ENCODE measurements around the gene RNF220.

Gene RNF220

GRCh38 chr1:44591381-44591780 is 186.3 kb downstream of the RNF220 start:
- no peak for DNase-seq

DNA sequence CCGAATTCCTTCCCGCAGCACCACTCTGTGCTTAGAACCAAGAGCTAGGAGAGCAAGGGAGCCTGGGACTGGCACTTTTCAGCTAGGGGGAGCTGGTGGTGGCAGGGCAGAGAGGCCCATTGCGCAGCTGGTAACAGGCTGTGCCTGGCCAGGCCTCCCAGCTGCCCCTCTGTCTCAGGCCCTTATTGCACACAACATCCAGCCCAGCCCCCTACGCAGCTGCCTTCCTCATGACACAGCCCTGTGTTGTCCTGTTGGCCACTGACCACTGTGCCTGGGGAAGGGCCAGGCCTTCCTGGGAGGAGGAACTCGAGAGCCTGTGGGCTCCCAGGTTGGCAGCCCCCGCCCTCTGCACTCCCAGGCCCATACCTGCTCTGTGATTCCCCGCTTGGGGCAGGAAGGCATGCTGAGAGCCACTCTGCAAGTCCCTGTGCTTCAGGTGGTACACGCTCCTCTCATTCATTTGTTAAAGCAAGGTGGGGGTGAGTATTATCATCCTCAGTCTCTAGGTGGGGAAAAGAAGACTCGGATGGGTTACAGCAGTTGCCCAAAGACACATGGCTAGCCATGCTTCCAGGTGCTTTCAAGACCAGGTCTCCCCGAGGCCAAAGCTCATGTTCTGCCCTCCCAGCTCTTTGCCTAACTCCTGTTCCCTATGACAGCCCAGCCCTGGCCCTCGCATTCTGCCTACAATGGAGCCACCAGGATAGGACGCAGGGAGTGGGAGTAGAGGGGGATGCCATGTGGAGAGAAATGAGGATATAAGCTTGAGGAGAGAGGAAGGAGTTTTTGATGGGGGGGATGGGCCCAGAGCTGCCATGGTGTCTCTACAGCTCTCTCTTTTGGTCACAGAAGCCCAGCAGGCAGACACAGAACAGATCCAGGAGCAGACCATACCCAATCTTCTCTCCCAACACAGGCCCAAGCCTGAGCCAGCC is 187.4 kb downstream of the RNF220 start:
- no peak for DNase-seq

GRCh38 chr1:44594353-44594752 is 189.3 kb downstream of the RNF220 start:
- no peak for DNase-seq

DNA sequence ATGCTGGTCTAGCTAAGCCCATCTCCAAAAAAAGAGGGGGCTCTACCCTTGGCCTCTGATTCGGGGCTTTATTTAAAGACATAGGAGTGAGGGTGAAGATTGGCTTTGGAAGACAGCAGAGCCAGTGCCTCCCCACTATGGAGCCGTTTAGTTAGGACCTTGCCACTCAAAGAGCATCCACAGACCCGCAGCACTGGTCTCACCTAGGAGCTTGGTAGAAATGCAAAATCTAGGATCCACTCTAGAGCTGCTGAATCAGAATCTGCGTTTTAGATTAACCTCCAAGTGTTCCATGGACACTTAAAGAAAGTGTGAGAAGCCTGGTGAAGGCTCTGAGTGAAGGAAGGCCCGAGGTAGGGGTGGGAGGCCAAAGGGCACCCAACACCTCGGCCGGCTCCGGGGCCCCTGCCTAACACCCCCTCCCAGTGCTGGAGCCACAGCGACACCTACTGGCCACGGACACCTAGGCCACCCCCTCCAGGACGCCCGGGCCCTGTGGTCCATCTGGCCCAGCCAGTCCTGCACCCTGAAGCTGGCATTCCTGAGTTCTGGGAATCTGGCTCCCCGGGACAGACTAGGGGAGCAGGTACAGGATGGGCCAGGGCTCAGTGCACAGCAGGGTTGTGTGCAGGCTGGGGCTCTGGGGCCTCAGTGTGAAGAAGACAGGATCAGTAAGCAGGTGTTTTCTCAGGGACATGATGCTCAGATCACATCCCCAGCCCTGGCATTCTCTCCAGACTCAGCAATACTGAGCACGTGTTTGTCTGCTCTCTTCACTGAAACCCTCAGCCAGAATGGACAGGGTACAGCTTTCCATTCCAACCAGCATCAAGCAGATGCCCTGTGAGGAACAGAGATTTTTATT is 190.0 kb downstream of the RNF220 start:
- DNase-seq: peak; percentile 68 to 72

GRCh38 chr1:44596511-44596910 is 191.5 kb downstream of the RNF220 start:
- DNase-seq: no peak

DNA sequence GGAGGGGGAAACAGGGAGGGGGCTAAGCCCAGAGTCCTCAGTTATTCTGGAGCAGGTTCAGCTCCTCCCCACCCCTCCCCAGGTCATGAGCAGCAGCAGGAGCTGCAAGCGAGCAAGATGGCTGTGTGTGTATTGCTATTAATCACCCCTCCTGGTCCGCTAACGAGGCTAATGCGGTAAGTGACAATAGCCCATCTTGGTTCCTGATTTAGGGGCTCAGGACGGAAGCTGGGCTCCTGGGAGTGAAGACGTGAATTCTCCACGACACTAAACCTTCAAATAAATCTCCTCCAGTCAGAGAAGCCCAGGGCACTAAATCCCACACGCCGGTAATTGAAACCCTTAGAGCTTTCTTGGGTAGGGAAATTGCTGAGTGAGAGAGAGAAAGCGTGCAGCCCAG is 193.1 kb downstream of the RNF220 start:
- no peak for DNase-seq

DNA sequence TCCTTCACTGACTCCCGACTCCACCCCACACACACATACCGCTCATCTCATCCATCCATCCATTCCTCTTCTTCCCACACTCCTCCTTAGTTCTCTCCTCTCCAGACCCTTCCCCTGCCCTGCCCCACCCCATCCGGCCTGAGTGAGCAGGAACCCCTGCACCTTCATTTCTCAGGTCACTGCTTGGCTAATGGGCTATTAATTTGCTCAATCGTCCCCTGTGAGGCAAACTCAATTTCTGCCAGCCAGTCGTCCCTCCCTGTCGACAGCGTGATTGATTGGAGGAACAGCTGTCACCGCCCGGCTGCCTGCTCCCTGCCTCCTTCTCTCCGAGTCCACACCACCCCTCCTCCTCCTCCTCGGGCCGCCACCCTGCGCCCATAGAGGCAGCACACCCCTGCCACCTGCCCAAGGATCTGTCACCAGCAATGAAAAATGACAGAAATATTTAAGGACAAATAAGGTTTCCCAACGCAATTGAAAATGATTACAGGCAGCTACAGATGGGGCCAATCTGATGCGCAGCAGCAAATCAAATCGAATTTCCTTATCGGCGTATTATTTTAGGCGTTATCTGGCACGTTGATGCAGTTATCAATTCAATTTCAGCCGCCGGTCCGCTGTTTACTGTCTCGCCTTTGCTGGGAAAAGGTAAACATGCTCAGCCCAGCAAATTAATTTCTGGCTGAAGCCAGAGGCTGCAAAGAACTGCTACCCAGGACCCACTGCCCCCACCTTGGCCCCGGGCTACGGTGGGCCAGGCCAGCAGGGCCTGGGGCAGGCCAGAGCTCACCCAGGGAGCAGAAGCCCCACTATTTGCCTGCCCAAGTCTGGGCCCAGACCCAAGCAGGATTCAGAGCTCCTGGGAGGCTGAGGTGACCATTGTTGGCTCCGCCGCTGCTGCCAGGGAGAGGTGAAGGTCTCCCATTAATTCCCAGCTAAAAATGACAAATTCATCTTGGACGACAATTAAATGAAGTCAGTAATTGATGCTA is 197.9 kb downstream of the RNF220 start:
- no peak for DNase-seq

- DNase-seq: no peak
Observed at GRCh38 chr1:44603718-44604117, 198.7 kb downstream of the RNF220 start.

- no peak for DNase-seq
Observed at GRCh38 chr1:44604157-44604955, 199.3 kb downstream of the RNF220 start.

DNA sequence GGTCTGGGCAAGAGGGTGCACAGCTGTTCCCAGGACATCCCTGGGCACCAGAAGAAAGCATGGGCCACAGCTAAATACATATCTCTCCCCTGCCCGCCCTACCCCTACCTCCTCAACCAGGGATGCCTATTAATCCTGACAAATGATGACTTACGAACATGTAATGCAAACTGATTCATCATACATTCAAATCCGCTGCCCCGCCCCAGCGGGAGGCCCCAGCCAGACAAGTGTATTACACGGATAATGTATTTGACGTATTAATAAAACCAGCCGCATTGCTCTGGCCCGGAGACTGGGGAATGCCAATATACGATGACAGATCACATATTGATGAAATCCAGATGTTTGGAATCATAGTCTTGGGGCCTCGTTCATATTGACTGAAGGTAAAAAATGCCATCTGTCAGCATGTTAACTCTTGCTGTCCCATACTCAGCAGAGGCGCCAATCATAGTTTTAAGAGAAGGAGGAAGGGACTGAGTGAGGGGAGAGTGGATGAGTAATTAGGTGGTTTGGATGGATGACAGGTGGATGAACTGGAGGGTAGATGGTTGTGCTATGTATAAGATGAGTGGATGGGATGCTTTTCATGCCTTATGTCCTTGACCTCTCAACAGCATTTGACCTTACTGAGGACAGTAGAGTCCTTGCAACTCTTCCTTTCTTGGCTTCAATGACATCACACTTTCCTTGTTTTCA is 201.0 kb downstream of the RNF220 start:
- no peak for DNase-seq

- DNase-seq: no peak
Observed at GRCh38 chr1:44606701-44607281, 201.7 kb downstream of the RNF220 start.

DNA sequence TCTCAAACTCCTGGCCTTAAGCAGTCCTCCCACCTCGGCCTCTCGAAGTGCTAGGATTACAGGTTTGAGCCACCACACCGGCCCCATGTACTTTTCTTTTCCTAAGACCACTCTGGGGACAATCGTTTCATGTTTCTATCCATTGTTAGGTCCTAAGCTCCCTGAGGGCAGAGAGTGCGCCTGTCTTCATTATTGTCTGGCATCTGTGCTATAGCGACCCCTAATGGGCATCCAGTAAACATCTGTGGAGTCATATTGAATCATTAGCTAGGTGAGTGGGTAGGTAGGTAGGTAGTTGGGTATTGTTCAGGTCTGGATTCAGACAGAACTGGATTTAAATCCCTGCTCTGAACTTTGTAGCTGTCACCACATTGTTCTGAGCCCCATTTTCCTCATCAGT is 203.1 kb downstream of the RNF220 start:
- no peak for DNase-seq

DNA sequence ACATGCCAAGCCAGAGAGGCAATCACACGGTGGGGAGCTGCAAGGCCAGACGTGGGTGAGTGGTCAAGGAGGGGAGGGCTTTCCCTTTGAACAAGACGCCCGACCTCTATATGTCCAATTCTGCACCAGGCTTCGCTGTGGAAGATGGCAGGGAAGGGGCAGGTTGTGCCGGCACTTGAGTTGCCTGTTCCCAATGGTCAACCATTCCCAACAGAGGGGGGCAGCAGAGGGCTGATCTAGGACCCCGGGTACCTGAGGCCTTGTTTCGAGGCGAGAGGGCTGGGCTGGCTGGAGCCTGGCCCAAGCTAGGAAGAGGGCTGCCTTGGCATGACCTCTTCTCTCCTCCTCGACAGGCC is 204.3 kb downstream of the RNF220 start:
- DNase-seq: peak in 1 of 2 donors; percentile 29

GRCh38 chr1:44609768-44610526 is 204.9 kb downstream of the RNF220 start:
- DNase-seq: no peak

DNA sequence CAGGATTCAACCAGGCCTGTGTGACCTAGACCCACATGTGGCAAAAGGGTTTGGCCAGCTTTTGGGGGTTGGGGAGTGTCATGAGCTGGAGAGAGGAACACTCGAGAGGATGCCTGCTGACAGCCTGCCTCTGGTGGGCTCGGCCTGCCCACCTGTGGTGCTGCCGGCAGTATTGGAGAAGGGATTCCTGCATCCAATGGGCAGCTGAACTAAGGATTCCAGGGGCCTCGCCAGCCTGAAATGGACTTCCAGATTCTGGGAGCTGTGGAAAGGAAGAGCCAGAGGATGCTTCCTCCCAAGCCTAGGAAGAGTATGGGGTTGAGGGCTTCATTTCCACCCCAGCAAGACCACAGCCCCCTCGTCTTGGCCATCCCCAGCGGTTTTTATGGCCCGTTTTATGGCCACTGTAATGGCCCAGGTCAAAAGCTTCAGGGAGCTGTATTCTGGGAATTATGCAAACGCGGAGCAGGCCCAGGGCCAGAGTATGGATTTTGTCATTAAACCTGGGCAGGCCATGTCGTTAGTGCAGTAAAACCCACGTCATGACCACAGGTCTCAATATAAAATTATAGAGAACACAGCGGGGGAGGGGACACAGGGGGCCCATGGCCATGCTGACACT is 205.6 kb downstream of the RNF220 start:
- DNase-seq: no peak

- no peak for DNase-seq
Observed at GRCh38 chr1:44611419-44611818, 206.4 kb downstream of the RNF220 start.

DNA sequence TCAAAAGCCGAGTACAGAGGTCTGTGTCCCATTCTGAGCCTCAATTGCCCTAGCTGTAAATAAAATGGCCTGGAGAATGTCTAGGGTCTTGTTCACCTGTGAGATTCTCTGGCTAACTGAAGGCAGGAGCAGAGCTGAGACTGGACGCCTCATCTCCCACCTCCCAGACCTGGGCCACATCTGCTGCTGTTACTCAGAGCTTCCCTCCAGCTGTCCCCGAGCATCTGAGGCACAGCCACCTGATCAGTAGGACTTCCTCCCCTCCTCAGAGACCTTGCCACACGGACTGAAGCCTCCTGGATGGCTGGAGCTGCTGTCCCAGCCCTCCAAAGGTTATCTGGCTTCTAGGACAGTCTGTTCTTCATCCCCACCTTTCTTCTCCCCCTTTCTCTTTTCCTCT is 206.8 kb downstream of the RNF220 start:
- no peak for DNase-seq

GRCh38 chr1:44613941-44614340 is 208.9 kb downstream of the RNF220 start:
- DNase-seq: no peak

GRCh38 chr1:44616284-44616990 is 211.4 kb downstream of the RNF220 start:
- no peak for DNase-seq
